Neuron (in vitro differentiated cells): ENCODE data around the gene BEGAIN.

ENCODE experiments used
- H2AFZ ChIP-seq: one replicate; pipeline ENCODE4 v1.6.1; 2013; ENCODE audit warnings: low read depth, mild to moderate bottlenecking, inconsistent platforms, low read length, moderate library complexity
- H3K27me3 ChIP-seq: one replicate; pipeline ENCODE4 v1.6.1; 2013; ENCODE audit warnings: low read length; ENCODE audit not compliant: insufficient read depth
- H3K36me3 ChIP-seq: one replicate; pipeline ENCODE4 v1.6.1; 2013; ENCODE audit warnings: low read length; ENCODE audit not compliant: insufficient read depth
- H3K4me1 ChIP-seq: one replicate; pipeline ENCODE4 v1.6.1; 2013; ENCODE audit warnings: low read length; ENCODE audit not compliant: insufficient read depth
- H3K4me3 ChIP-seq: 2 replicates; pipeline ENCODE4 v1.5.1; 2013; ENCODE audit warnings: mild to moderate bottlenecking, low read length, moderate library complexity
- H3K9me3 ChIP-seq: one replicate; pipeline ENCODE4 v1.6.1; 2013; ENCODE audit warnings: low read length

BEGAIN gene

DNA sequence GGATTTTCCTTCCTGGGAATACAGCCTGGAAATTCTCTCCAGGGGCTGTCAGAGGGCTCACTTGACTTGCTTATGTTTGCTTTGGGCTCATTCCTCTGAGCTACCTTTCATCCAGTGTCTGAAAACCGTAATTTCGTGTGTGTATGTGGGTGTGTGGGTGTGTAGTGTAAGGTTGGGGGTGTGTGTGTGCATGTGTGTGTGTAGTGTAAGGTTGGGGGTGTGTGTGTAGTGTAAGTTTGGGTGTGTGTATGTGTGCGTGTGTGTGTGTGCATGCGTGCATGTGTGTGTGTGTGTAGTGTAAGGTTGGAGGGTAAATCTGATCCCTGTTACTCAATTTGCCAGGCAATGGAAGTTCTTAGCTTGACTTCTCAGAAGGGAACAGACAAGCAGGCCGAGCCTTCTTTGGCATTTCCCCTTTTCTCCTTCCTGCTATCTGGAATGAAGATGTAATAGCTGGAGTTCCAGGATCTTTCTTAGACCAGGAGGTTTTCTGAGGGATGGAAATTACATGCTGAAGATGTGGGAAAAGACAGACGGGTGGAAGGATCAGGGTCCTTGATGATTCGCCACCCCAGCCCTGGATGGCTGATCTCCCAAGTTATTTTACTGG lies 15.5 kb upstream of the BEGAIN start:
- no peaks in the 10 kb centered on the region for H3K27me3 ChIP-seq
- no peaks in the 10 kb centered on the region for H3K9me3 ChIP-seq
- H3K36me3 ChIP-seq: no peaks in the 10 kb centered on the region
- no peak overlapping the region for H2AFZ ChIP-seq
- H3K4me1 ChIP-seq: no peaks in the 10 kb centered on the region
- no peak overlapping the region for H3K4me3 ChIP-seq

DNA sequence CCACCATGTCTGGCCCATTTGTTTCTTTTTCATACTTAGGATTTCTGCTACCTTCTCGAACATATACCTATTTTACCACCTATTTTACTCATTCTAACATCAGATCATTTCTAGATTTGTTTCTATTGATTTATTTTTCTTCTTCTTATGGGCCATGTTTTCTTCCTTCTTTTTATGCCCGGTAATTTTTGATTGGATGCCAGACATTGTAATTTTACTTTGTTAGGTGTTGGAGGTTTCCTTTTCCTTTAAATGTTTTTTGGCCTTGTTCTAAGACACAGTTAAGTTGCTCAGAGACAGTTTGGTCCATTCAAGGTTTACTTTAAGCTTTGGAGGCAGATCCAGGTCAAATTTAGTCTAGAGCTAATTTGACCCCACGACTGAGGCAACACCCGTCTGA lies 14.7 kb upstream of the BEGAIN start:
- no peak overlapping the region for H3K4me3 ChIP-seq
- H3K36me3 ChIP-seq: no peaks in the 10 kb centered on the region
- no peaks in the 10 kb centered on the region for H3K4me1 ChIP-seq
- H3K9me3 ChIP-seq: no peaks in the 10 kb centered on the region
- no peak overlapping the region for H2AFZ ChIP-seq
- no peaks in the 10 kb centered on the region for H3K27me3 ChIP-seq

DNA sequence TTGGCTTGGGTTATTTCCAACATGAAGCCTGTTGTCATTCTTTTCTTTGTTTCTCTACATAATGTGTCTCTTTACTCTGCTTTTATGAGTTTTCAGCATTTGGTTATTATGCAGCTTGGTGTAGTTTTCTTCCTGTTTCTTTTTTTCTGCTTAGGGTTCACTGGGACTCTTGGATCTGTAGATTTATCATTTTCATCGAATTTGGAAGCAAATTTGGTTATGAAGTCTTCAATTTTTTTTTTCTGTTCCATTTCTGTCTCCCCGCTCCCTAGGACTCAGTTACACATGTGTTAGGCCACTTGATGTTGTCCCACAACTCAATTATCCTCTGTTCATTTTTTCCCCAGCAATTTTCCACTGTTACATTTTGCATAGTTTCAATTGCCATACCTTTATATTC lies 13.8 kb upstream of the BEGAIN start:
- H3K27me3 ChIP-seq: no peaks in the 10 kb centered on the region
- no peaks in the 10 kb centered on the region for H3K36me3 ChIP-seq
- no peak overlapping the region for H2AFZ ChIP-seq
- no peak overlapping the region for H3K4me3 ChIP-seq
- no peaks in the 10 kb centered on the region for H3K4me1 ChIP-seq
- no peaks in the 10 kb centered on the region for H3K9me3 ChIP-seq

DNA sequence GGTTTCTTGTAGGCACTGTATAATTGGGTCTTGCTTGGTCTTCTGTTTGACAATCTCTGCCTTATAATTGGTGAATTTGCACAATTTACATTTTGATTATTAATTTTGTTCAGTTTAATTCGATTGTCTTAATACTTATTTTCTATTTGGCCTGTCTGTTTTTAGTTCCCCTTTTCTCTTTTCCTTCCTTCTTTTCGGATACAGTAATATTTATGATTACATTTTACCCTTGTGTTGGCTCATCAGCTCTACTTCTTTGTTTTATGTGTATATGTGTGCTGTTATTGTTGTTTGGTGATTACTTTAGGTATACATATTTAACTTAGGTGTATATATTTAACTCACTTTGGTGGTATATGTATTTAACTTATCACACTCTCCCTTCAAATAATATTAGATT lies 12.8 kb upstream of the BEGAIN start:
- Histone ChIP-seq H3K4me1 (no peaks in the 10 kb centered on the region), H2AFZ (no peak overlapping the region), H3K27me3 (peaks cover 3% of the 10 kb centered on the region), H3K9me3 (no peaks in the 10 kb centered on the region), H3K4me3 (no peak overlapping the region), H3K36me3 (no peaks in the 10 kb centered on the region)

DNA sequence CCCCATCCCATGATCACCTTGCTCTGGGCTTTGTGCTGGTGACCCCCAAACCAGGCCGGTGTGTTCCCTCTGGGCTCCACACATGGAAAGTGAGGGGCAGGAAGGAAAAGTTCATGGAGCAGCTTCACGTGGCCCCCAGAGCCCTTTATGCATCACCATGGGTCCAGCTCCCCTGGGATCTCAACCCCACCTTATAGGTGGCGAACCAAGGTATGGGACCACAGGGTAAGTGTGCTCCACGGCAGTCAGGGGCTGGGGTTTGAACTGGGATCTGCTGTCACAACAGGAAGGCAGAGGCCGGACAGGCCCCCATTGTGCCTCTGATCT lies 7.4 kb upstream of the BEGAIN start:
- Histone ChIP-seq H2AFZ (no peak overlapping the region), H3K27me3 (peaks cover 34% of the 10 kb centered on the region), H3K4me3 (no peak overlapping the region)

DNA sequence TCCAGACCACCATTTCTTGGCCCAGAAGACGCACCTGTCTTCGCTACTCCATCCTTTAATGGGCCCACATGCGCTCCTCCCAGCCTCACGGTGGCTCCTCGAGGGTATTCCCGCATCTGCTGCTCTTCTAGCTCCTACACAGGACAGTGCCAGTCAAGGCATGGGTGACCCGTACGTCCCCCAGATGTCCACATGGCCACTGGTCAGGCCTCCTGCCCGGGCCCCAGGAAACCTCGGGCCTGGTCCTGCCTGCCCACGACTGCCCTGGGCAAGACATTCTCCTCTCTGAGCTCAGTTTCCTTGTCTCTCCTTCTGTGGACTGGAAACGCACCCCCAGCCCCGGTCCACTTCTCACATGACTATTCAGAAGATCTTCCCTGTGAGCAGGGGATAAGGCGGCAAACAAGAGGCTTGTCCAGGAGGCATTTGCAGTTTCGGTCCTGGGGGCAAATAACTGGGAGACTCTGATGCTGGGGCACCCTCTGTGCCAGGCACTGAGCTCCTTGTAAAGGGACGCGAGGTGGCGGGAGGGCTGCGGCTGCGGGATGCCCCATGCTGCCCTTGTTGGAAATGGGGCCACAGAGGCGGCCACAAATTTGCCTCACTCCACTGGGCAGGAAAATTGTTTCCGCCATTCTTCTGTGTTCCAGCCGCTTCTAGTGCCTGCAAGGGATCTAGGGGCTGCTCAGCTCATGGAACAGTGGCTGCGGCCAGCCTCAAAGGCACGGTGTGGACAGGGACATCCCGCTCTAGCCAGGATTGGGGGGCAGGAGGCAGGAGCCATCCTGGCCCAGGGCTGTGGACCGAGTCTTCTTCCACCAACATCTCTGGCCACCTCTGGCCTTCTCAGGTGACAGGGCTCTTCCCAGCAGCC lies 6.8 kb upstream of the BEGAIN start:
- H2AFZ ChIP-seq: no peak overlapping the region
- H3K27me3 ChIP-seq: peaks cover 38% of the 10 kb centered on the region
- H3K4me1 ChIP-seq: no peaks in the 10 kb centered on the region
- no peaks in the 10 kb centered on the region for H3K9me3 ChIP-seq
- no peak overlapping the region for H3K4me3 ChIP-seq
- H3K36me3 ChIP-seq: no peaks in the 10 kb centered on the region

More for the DNA sequence above, 7.4 kb upstream of the BEGAIN start:
- no peaks in the 10 kb centered on the region for H3K36me3 ChIP-seq
- no peaks in the 10 kb centered on the region for H3K9me3 ChIP-seq
- no peaks in the 10 kb centered on the region for H3K4me1 ChIP-seq

DNA sequence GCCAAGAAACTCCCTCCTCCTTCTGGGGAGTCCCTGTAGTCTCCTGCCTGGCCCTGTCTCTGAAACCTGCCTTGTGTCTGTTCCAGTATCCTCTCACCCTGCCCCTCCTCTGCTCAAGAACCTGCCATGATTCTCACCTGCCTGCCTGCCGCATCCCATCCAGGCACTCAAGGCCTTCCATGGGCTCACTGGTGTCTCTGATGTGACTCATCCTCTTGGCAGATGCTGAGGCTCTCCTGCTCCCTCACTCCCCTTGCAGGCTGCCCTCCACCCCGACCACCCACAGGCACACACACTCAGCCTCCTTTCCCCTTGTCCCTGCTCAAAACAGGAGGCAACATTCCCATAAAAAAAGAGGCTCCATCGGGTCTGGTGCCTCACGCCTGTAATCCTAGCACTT lies 5.8 kb upstream of the BEGAIN start:
- Histone ChIP-seq H3K4me1 (no peaks in the 10 kb centered on the region), H3K4me3 (no peak overlapping the region), H3K9me3 (no peaks in the 10 kb centered on the region), H3K27me3 (peaks cover 48% of the 10 kb centered on the region), H3K36me3 (no peaks in the 10 kb centered on the region), H2AFZ (no peak overlapping the region)

DNA sequence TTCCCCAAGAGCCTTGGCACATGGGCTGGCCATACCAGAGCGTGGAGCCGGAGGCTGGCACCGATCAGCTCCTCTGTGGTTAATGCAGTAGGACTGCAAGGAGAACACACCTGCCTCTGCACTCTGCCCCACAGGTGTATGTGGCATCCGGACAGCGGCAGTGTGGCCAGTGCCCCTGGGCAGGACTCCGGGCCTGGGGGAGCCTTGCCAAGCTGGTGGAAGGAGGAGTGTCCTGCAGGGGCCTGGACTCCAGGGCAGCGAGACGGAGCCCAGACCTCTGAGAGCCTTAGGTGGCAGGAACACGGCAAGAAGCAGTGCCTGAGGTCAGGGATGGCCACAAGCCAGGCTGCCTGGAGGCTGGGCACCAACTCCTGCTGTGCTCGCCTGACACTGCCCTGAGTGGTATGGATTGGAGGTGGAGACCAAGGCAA lies 5.3 kb upstream of the BEGAIN start:
- Histone ChIP-seq H3K36me3 (no peaks in the 10 kb centered on the region), H3K9me3 (no peaks in the 10 kb centered on the region), H3K27me3 (peaks cover 53% of the 10 kb centered on the region), H3K4me3 (no peak overlapping the region), H2AFZ (no peak overlapping the region), H3K4me1 (no peaks in the 10 kb centered on the region)

DNA sequence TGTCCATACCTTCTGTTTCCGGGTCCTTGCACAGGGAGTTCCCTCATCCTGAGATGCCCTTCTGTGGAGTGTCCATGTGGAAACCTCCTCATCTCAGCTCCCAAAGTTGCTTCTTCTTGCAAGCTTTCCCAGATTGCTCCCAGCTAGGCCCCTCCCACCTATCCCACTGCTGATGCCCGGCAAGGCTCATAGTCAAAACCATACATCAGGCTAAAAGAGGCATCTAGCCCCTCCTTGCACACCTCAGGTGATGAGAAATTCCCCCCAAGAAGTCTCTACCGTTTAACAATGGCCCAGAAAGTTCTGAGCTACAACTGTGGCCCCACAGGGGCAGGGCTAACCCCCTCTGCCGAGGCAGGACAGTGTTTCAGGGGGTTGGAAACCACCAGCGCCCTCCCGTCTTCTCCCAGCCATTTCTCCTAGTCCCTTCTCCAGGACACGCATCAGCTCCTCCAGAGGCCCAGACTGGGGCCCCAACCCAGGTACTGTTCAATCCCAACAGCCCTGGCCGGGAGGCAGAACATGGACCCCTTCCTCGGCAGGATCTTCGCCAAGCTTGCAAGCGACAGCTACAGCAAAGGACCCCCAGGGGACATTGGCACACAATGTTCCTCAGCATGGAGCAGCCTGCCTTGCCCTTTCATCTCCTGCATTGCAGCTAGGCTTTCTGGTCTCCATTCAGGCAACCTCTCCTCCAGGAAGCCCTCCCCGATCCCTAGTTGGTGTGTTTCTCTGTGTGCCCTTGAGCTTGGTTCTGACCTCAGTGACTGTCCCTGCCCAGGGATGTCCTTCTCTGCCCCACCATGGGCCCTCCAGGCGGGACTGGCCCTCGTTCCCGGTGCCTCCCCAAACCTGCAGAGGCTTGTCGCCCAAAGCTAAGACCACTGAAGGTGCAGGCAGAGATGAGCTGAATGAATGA lies 4.5 kb upstream of the BEGAIN start:
- no peaks in the 10 kb centered on the region for H3K4me1 ChIP-seq
- H2AFZ ChIP-seq: no peak overlapping the region
- H3K27me3 ChIP-seq: peaks cover 53% of the 10 kb centered on the region
- H3K36me3 ChIP-seq: no peaks in the 10 kb centered on the region
- H3K4me3 ChIP-seq: no peak overlapping the region
- no peaks in the 10 kb centered on the region for H3K9me3 ChIP-seq

DNA sequence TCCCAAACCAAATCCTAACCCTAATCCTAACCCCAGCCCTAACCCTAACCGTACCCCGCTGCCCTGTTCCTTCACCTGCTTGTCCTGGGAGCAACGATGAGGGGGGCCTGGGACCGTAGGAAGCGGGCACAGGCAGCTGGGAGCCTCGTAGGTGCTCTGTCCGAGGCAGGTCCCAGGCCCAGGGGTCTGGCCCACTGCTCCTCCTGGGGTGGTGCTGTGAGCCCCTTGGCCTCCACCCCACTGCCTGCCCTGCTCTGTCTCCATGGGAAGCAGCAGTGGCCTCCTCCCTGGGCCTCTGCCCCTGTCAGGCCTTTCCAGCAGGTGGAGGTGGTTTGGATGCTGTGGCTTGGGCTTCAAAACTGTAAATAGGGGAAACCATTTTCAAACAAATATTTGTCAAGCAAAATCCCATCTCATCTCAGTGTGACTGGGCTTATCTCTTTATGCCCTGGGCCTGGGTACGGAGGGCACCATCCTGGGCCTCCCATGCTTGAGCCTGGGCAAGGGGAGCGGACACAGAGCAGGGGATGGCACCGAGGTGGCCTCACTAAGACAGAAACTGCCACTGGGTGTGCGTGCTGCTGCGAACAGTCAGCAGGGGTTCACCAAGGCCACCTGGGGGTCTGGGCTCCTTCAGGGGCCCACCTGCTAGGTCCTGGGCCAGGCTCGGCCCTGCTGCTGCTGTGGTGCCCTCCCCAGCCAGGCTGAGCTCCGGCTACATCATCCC lies 3.7 kb upstream of the BEGAIN start:
- H3K9me3 ChIP-seq: no peaks in the 10 kb centered on the region
- H3K4me1 ChIP-seq: no peaks in the 10 kb centered on the region
- H3K27me3 ChIP-seq: peaks cover 61% of the 10 kb centered on the region
- H3K4me3 ChIP-seq: no peak overlapping the region
- no peaks in the 10 kb centered on the region for H3K36me3 ChIP-seq
- no peak overlapping the region for H2AFZ ChIP-seq

DNA sequence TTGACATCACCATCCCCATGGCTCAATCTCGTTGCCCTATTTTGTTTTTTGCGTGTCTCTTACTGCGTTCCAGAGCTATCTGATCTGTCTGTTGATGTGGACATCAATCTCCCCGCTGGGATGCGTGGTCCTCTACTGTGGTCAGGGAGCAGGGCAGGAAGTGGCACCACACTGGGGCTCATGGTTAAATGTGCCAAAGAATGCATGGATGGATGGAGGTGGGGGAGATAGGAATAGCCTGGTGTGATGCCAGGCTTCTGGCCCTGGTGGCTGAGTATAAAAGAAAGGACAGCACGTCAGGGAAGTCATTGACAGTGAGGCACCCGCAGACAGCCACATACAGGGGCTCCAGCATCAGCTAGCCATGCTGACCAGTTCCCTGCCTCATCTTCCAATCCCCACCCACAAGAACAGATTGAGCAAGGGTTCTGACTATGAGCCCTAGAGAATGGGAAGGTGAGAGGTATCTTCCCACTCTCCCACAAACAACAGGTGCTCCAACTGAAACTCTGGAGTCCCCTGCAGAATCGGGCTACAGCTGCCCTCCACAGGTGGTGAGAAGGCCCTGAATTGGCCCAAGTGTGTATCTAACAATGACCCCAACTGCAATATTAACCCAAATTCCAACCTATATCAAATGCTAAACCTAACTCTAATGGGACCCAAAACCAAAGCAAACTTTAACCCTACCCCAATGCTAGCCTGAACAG lies 2.7 kb upstream of the BEGAIN start:
- no peak overlapping the region for H3K4me3 ChIP-seq
- H3K4me1 ChIP-seq: no peaks in the 10 kb centered on the region
- no peaks in the 10 kb centered on the region for H3K36me3 ChIP-seq
- H3K27me3 ChIP-seq: peaks cover 64% of the 10 kb centered on the region
- H2AFZ ChIP-seq: no peak overlapping the region
- H3K9me3 ChIP-seq: no peaks in the 10 kb centered on the region

DNA sequence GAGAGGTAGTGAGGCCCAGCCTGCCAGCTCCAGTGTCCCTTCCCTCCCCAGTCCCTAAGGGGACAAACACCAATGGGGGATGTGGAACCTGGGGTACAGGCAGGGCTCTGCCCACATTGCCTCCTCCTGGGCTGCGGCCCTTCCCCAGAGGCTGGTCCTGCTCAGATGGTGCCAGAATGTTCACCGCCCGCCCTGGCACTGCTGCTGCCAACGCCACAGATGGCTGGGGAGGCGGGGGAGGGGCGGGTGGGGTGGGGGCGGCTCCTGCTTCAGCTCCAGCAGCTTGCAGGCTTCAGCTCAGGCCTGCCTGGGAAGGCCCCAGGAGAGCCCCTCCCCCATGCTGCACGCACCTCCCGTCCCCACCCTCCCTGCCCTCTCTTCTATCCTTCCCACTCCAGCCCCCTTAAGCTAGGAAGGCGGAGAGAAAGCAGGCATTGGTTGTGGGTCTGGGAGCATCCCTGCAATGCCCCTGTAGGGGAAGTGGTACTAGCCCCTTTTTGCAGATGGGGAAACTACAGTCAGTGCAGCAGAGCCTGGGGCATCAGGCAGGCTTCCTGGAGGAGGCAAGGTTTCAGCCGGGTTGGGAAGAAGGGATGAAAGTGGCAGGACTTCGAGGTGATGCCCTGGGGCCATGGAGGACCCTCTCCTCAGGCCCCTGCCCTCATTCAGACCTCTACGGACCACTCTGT lies 2.0 kb upstream of the BEGAIN start:
- no peaks in the 10 kb centered on the region for H3K36me3 ChIP-seq
- no peak overlapping the region for H3K4me3 ChIP-seq
- H2AFZ ChIP-seq: no peak overlapping the region
- peaks cover 62% of the 10 kb centered on the region for H3K27me3 ChIP-seq
- H3K9me3 ChIP-seq: no peaks in the 10 kb centered on the region
- no peaks in the 10 kb centered on the region for H3K4me1 ChIP-seq
